BJ (cell line): ENCODE measurements around the gene CCDC106. TPM values are rescaled to one million over a fixed set of nuclear protein-coding genes. Genes with fewer than 3 reads are reported as not detected.

Source experiments
- CTCF ChIA-PET: fragments of 350-600 bp; formaldehyde crosslinking; extraction: SDS; loops from one replicate; lab custom pipeline; 2021; ENCODE audit warnings: antibody characterized with exemption, inconsistent platforms; lab: Yijun Ruan, JAX
- POLR2A ChIA-PET: fragments of 300-600 bp; sonication (Branson Sonifier 250); formaldehyde crosslinking; extraction: SDS; loops from one replicate; lab custom pipeline; 2021; ENCODE audit warnings: antibody characterized with exemption; lab: Charles Lee
- DNase-seq: peaks from one replicate; pipeline ENCODE4 v3.0.0-alpha.2; 2011; ENCODE audit warnings: low read depth
- H3K27me3 ChIP-seq: 2 replicates; pipeline ENCODE4 v1.6.0; 2011; ENCODE audit warnings: low read length; ENCODE audit not compliant: control insufficient read depth, insufficient read depth
- H3K36me3 ChIP-seq: 2 replicates; pipeline ENCODE4 v1.5.1; 2011; ENCODE audit warnings: low read length; ENCODE audit not compliant: control insufficient read depth, insufficient read depth
- H3K4me3 ChIP-seq: 2 replicates; pipeline ENCODE4 v1.5.1; 2011; ENCODE audit warnings: low read depth, mild to moderate bottlenecking, control low read depth, low read length
- CTCF ChIP-seq: IDR thresholded peaks from 2 replicates; pipeline ENCODE4 v1.5.1; 2011; ENCODE audit warnings: low read depth, mild to moderate bottlenecking, control low read depth, inconsistent platforms, low read length, moderate library complexity; ENCODE audit not compliant: insufficient read depth
- polyA plus RNA-seq: library from polyadenylated mRNA; depleted of rRNA; stranded (reverse); fragments of >200 nt; gene quantifications from 2 replicates; pipeline ENCODE4 v1.2.3, GENCODE V29; 2011

Gene CCDC106
- polyA plus RNA-seq, 1 experiment, result 8.9 TPM

- TF ChIP-seq CTCF, result no peak
- POLR2A ChIA-PET, result no interaction called here
- CTCF ChIA-PET, result interaction anchor here (1.0 kb wide), 1 partner anchor 18 kb away, joined by 3 read pairs; no protein-coding TSS in a partner anchor
- H3K27me3 ChIP-seq, result no peaks in the 10 kb centered on the region
- H3K4me3 ChIP-seq, result no peak overlapping the region
- DNase-seq, result no peak
- peaks cover 21% of the 10 kb centered on the region for H3K36me3 ChIP-seq
These were observed 33.1 kb upstream of the CCDC106 start for GRCh38 chr19:55614711-55615542.

GRCh38 chr19:55615543-55616394 is 32.2 kb upstream of the CCDC106 start:
- CTCF ChIA-PET, result no interaction called here

GRCh38 chr19:55616395-55616875 is 31.6 kb upstream of the CCDC106 start:
- DNase-seq, result no peak
- POLR2A ChIA-PET, result no interaction called here
- Histone ChIP-seq H3K36me3 (peaks cover 22% of the 10 kb centered on the region), H3K4me3 (no peak overlapping the region), H3K27me3 (no peaks in the 10 kb centered on the region)
- TF ChIP-seq CTCF, result no peak
- CTCF ChIA-PET, result interaction anchor here (5.0 kb wide), 1 partner anchor 10 kb away, joined by 40 read pairs; the partner anchor contains the start of gene ZNF865

More at GRCh38 chr19:55615543-55616394, 32.2 kb upstream of the CCDC106 start:
- TF ChIP-seq CTCF, result no peak
- no peaks in the 10 kb centered on the region for H3K27me3 ChIP-seq
- DNase-seq, result no peak
- H3K4me3 ChIP-seq, result no peak overlapping the region
- peaks cover 20% of the 10 kb centered on the region for H3K36me3 ChIP-seq
- POLR2A ChIA-PET, result no interaction called here

GRCh38 chr19:55617426-55617825 is 30.6 kb upstream of the CCDC106 start:
- Histone ChIP-seq H3K27me3 (no peaks in the 10 kb centered on the region), H3K4me3 (no peak overlapping the region), H3K36me3 (peaks cover 25% of the 10 kb centered on the region)
- no peak for TF ChIP-seq CTCF
- POLR2A ChIA-PET, result no interaction called here
- CTCF ChIA-PET, result interaction anchor here (5.0 kb wide), 1 partner anchor 11 kb away, joined by 40 read pairs; the partner anchor contains the start of gene ZNF865
- DNase-seq, result no peak
